Measurements from ENCODE around the gene TUBG1. TPM values are rescaled to one million over a fixed set of nuclear protein-coding genes. Genes with fewer than 3 reads are reported as not detected.
"Not testable (repeated sequence)": the region's sequence is repeated elsewhere in the genome, so short reads cannot be mapped to it uniquely, and the experiment has no call there.

Gene TUBG1
- total and polyA plus RNA-seq, 2 of the 4 experiments (the other 2 are of a cell fraction): 38.9 to 94.5 TPM

GRCh38 chr17:42627032-42627764 lies 17.7 kb downstream of the TUBG1 start:
- H3K4me3 ChIP-seq (ENCODE audit: insufficient read depth, low read depth, low read length); H3K14ac ChIP-seq (replicated peaks; ENCODE audit: low read depth, low read length); BruUV-seq (replicated peaks); H4K20me1 ChIP-seq (ENCODE audit: insufficient read depth, low read length); H3K4me2 ChIP-seq (ENCODE audit: low read depth, low read length); H4K91ac ChIP-seq (ENCODE audit: insufficient read depth, low read depth, low read length); POLR2A ChIA-PET (ENCODE audit: unreplicated experiment); in situ Hi-C loops (cut with MboI; ENCODE audit: low sequenced_read_pairs); H4K5ac ChIP-seq (ENCODE audit: low read depth, low read length); H3K4me1 ChIP-seq (ENCODE audit: control insufficient read depth, insufficient read depth, low read length); H2BK20ac ChIP-seq (ENCODE audit: low read depth, low read length); H3K79me1 ChIP-seq (ENCODE audit: low read depth in 1 of 2, low read length in 2 of 2); H4K8ac ChIP-seq (ENCODE audit: low read depth in 2 of 2, low read length in 2 of 2); H2BK5ac ChIP-seq (ENCODE audit: low read depth, low read length, poor library complexity, severe bottlenecking); ATAC-seq (ENCODE audit: low read depth); H3K36me3 ChIP-seq (ENCODE audit: control insufficient read depth, insufficient read depth, low read length); DNase-seq; H3K23ac ChIP-seq (ENCODE audit: low read depth, low read length); CTCF ChIA-PET; H3K9me1 ChIP-seq (ENCODE audit: insufficient read depth, low read length); H3K9ac ChIP-seq (ENCODE audit: low read depth, low read length); H3K9me3 ChIP-seq (ENCODE audit: control insufficient read depth, insufficient read depth, low read length); intact Hi-C loops (cut with micrococcal nuclease); H3K27ac ChIP-seq (ENCODE audit: insufficient read depth, low read length); H3K18ac ChIP-seq (ENCODE audit: low read depth, low read length); H2AK5ac ChIP-seq (ENCODE audit: low read depth, low read length); H2BK120ac ChIP-seq (ENCODE audit: low read depth, low read length); dilution Hi-C loops (cut with HindIII; ENCODE audit: low sequenced_read_pairs, unreplicated experiment); H2BK15ac ChIP-seq (ENCODE audit: low read depth, low read length); H2AFZ ChIP-seq (replicated peaks; ENCODE audit: low read length, poor library complexity); H3K27me3 ChIP-seq (ENCODE audit: control insufficient read depth, insufficient read depth, low read length); H3K4ac ChIP-seq (ENCODE audit: low read depth, low read length); H3K56ac ChIP-seq (ENCODE audit: extremely low read depth, insufficient read depth, low read length): not testable (repeated sequence)
- WGBS, 2 experiments (ENCODE audit: extremely low coverage in 2 of 2, insufficient read length in 1 of 2): 75% methylated on average over 2 of the region's 6 CpGs; no CpG with 5 or more reads in 1 of the 2 experiments
- peak overlapping the region; percentile 37 for H2AK9ac ChIP-seq (replicated peaks; ENCODE audit: low read depth, low read length, poor library complexity)
